Measurements from ENCODE around the gene UNC13C.
A peak's percentile ranks its signal among the peaks of the same experiment; 100 is the strongest.
"Not testable (repeated sequence)": the region's sequence is repeated elsewhere in the genome, so short reads cannot be mapped to it uniquely, and the experiment has no call there.

UNC13C gene

DNA sequence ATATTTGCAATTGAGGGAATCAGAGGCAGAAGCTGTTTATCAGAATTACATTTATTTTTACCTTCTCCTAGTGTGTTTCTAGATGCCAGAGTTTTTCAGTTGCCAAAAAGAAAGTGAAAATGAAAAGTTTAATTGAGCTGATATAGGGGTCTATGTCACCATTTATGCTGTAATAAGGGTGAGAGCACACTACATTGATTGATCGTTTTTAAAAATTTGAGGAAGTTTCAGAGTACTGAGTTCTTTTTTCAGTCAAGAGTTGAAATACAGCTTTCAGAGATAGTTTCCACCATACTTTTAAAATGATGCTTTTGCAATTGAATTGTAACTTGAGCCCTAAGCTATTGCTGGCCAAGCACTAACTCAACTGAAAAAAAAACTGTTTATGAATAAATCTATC, 326.9 kb downstream of the UNC13C start:
- no peak for DNase-seq (ENCODE audit: low spot score)

GRCh38 chr15:54307252-54307902, 329.1 kb downstream of the UNC13C start:
- no peak for DNase-seq (ENCODE audit: low spot score)

DNA sequence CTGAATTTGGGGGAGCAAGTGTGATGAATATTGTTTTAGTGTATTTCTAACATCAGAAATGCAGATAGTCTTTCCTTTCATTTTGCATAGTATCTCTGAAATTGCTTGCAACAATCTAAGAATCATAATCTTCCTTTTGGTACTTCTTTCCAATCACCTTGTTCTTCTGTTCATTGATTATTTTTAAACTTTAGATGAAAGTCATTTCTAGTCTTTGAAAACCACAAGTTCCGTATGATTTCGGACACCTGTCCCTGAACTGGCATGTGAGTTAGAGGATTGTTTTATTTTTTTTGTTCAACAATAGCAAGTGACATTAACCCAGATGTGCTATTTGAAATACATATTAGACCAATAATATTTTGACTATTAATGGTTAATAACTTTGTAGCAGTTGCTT, 329.7 kb downstream of the UNC13C start:
- DNase-seq (ENCODE audit: low spot score), result no peak

GRCh38 chr15:54312528-54312927, 334.3 kb downstream of the UNC13C start:
- no peak for DNase-seq (ENCODE audit: low spot score)

DNA sequence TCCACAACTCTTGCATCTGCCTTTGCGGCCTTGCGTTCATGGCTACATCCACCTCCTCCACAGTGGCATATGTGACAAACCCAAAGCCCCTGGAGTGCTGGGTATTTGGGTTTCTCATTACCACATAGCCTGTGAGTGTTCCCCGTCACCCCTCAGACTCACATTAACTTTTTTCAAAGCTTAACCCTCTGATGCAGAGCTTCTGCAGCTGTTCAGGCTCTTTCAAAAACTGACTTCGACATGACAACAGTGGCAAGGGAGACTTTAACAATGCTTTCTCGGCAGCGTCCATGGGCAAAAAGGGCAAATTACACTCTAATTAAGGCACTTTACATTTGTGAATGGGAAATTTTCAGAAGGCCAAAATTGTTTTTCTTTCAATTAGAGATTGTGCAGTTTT, 343.2 kb downstream of the UNC13C start:
- no peak for DNase-seq (ENCODE audit: low spot score)

GRCh38 chr15:54322341-54322740, 344.1 kb downstream of the UNC13C start:
- DNase-seq (ENCODE audit: low spot score), result no peak

DNA sequence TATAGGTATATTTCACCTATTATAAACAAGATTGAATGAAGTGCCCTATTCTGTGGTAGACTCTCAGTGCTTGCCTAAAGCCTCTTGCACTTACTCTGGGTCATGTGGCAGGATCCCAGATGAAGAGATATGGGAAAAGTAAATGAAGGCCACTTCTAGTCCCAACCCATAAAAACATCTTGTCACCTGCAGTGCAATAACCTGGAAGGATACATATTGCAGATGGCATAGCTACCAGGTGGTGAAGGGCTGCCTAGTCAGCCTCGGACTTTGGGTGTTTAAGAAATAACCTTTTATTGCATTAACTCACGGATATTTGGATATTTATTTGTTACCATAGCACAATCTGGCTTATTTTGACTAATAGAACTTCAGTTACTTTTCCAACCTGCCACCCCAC, 367.1 kb downstream of the UNC13C start:
- DNase-seq (ENCODE audit: low spot score), result no peak

- DNase-seq (ENCODE audit: low spot score), result no peak
Measured at GRCh38 chr15:54345827-54346226, 367.6 kb downstream of the UNC13C start.

- DNase-seq (ENCODE audit: low spot score), result no peak
Measured at GRCh38 chr15:54347082-54347827, 369.0 kb downstream of the UNC13C start.

GRCh38 chr15:54353726-54354125, 375.5 kb downstream of the UNC13C start:
- no peak for DNase-seq (ENCODE audit: low spot score)

DNA sequence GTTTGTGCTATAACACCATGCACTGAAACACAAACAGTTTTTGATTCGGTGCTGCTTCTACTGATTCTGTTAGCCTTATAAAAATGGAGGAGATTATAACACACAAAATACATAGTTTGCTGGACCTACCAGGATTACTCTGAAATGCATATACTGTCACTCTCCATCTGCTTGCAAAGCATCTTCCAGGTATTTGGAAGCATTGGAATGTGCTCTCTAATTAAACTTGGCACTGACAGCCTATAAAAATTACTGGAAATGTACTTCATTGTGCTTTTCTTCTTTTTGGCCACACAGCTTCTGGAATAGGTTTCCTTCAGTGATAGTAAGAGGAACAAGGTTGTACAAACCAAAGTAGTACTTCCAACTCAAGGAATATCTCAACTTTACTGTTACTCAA, 376.1 kb downstream of the UNC13C start:
- DNase-seq (ENCODE audit: low spot score), result no peak

GRCh38 chr15:54364961-54365360, 386.7 kb downstream of the UNC13C start:
- no peak for DNase-seq (ENCODE audit: low spot score)

GRCh38 chr15:54373332-54373731, 395.1 kb downstream of the UNC13C start:
- DNase-seq (ENCODE audit: low spot score), result no peak

DNA sequence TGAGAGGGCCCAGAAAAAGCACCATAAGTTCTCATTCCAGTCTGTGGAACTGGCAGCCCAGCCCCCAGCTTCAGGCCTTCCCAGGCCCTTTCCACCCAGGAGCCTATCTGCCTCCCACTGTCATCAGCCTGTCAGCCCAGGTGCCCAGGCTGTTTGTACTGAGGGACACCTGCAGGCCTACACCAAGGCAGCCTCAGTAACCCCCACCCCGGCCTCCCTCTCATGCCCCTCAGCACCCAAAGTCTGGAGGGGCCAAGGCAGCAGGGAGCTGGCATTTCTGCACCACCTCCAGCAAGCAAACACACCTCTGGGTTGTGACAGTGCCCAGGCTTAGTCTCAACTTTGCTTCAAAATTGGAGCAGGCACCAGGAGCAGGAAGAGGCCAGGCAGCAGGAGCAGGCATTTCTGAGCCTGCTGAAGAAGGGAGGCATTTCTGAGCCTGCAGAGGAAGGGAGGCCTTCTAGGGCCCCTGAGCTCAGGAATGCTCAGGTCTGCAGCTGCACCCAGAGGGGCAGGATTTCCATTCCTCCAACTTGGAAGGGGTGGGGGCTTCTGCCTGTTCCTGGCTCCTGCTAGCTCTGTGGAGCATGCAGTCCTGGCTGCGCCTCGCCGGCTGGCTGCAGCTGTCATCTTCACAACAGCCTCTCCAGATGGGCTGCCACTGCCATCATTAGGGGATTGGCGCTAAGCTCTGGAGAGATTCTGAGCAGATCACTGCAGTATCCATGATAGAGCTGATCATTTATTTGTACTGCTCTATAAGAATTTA, 396.1 kb downstream of the UNC13C start:
- no peak for DNase-seq (ENCODE audit: low spot score)

DNA sequence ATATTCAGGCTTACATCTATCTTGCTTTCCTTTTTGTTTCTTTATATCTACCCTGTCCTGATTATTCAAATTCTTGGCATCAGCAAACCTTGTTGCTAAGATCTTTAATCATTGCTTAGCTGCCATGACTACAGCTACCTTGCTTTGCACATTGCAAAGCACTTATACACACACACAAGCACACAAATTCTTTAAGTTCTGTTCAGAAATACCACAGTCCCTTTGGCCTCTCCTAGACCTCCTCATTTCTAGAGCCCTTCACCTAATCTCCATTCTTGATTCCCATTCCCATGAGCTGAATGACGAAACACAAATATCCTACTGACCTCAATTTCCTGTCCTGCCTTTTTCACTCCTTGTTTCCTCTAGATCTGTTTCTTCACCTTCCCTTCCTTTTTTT, 409.6 kb downstream of the UNC13C start:
- DNase-seq (ENCODE audit: low spot score), result peak; percentile 57

DNA sequence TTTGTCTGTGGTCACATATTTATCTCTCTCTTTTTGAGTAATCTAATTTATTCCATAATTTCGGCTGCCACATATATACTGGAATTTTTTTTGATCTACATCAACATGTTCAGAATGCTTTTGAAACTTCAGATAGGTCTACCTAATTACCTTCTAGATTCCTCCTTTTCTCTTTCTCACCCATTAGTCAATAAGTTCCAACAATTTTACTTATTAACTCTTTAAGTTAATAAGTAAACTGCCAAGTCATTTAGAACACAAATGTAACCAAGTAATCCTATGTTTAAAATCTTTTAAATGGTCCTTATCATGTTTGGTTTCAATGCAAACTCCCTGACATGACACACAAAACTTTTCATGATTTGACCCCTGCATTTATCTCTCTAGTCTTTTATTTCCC, 410.5 kb downstream of the UNC13C start:
- DNase-seq (ENCODE audit: low spot score), result peak; percentile 48

DNA sequence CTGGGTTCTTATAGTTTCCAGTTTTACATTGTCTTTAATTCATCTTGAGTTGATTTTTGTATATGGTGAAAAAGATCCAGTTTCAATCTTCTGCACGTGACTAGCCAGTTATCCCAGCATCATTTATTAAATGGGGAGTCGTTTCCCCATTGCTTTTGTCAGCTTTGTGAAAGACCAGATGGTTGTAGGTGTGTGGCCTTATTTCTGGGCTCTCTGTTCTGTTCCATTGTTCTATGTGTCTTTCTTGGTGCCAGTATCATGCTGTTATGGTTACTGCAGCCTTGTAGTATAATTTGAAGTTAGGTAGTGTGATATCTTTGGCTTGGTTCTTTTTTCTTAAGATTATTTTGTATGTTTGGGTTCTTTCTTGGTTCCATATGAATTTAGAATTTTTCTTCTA, 432.2 kb downstream of the UNC13C start:
- no peak for DNase-seq (ENCODE audit: low spot score)

DNA sequence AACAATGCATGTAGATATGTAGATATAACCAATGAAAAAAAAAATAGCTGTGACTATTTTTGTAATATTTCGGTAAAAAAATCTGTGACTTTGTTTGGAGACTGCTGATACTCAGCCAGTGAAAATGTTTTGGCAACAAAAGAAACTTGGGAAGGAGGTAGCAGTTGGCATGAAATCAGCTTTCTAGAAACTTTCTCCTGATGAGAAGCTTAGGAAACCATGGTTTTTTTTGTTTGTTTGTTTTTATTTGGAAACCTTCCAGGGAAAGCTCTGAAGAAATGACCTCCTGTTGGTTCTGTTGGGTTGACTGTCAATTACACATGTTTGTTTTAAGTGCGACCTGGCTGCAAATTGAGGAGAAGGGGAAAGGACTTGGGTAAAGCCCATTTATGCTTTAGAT, 445.9 kb downstream of the UNC13C start:
- DNase-seq (ENCODE audit: low spot score), result no peak

- no peak for DNase-seq (ENCODE audit: low spot score)
Measured at GRCh38 chr15:54428596-54428995, 450.4 kb downstream of the UNC13C start.

GRCh38 chr15:54450288-54450687, 472.0 kb downstream of the UNC13C start:
- DNase-seq (ENCODE audit: low spot score), result not testable (repeated sequence)

GRCh38 chr15:54456413-54456812, 478.2 kb downstream of the UNC13C start:
- no peak for DNase-seq (ENCODE audit: low spot score)

GRCh38 chr15:54462511-54462913, 484.3 kb downstream of the UNC13C start:
- DNase-seq (ENCODE audit: low spot score), result no peak

DNA sequence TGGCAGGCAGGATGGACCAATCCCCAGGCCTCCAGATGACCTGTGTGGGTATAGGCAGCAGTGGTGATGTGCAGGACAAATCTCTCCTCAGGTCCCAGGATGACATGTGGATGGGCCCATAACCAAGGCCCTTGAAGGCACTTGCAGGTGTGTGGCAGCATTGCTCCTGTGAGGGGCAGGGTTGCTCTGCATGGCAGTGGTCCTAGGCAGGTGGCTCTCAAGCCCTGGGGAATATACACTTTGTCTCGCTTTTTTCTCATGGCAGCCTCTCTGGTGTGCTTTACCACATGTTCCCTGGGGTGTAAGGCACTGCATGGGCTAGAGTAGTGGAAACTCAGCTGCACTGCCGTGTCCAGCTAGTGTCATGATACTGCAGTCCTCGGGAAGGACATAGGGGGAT, 503.6 kb downstream of the UNC13C start:
- DNase-seq (ENCODE audit: low spot score), result no peak
